ENCODE results near the gene SESTD1.

SESTD1 gene

GRCh38 chr2:179261151-179261825, 3.3 kb downstream of the SESTD1 start:
- Histone ChIP-seq H2BK5ac (ENCODE audit: low read depth, low read length, poor library complexity) (no peak overlapping the region), H2AK5ac (ENCODE audit: low read length) (no peak overlapping the region), H3K9me3 (ENCODE audit: insufficient read depth, low read depth, low read length) (no peaks in the 10 kb centered on the region), H4K8ac (ENCODE audit: low read depth, low read length) (no peak overlapping the region), H3K9ac (ENCODE audit: low read length) (no peak overlapping the region), H3K4me1 (ENCODE audit: control insufficient read depth in 1 of 2, insufficient read depth in 2 of 2, low read length in 2 of 2) (peaks cover 0 to 2% of the 10 kb centered on the region in 2 experiments), H2BK120ac (ENCODE audit: insufficient read depth, low read length, poor library complexity) (no peak overlapping the region), H3K27ac (ENCODE audit: low read depth, low read length) (no peak overlapping the region), H3K79me1 (ENCODE audit: low read length) (peaks cover 3% of the 10 kb centered on the region), H3K27me3 (ENCODE audit: insufficient read depth, low read length) (no peaks in the 10 kb centered on the region), H2AFZ (ENCODE audit: insufficient read depth, low read length, poor library complexity) (no peak overlapping the region), H3K18ac (ENCODE audit: low read length) (no peak overlapping the region), H3K4ac (ENCODE audit: low read depth, low read length) (no peak overlapping the region), H3K4me2 (ENCODE audit: low read length) (no peak overlapping the region), H3K36me3 (ENCODE audit: control insufficient read depth in 1 of 2, insufficient read depth in 2 of 2, low read length in 2 of 2) (no peaks in the 10 kb centered on the region), H2BK12ac (ENCODE audit: low read length) (no peak overlapping the region), H3K79me2 (ENCODE audit: control insufficient read depth, insufficient read depth, low read length, poor library complexity) (peaks cover 2% of the 10 kb centered on the region), H3K23ac (ENCODE audit: low read length) (no peak overlapping the region), H4K91ac (ENCODE audit: low read depth, low read length) (no peak overlapping the region), H3K4me3 (ENCODE audit: low read depth, low read length) (no peak overlapping the region), H4K12ac (ENCODE audit: low read depth, low read length) (no peak overlapping the region), H3K14ac (ENCODE audit: low read length) (no peak overlapping the region)
- WGBS (ENCODE audit: extremely low coverage, insufficient coverage, insufficient read length), result no CpG with 5 or more reads among the region's 2 CpGs
- DNase-seq, result no peak

GRCh38 chr2:179260224-179260623, 4.4 kb downstream of the SESTD1 start:
- H2BK120ac ChIP-seq (ENCODE audit: insufficient read depth, low read length, poor library complexity), result no peak overlapping the region
- WGBS (ENCODE audit: extremely low coverage, insufficient coverage, insufficient read length), result no CpG with 5 or more reads among the region's 3 CpGs
- H3K4me2 ChIP-seq (ENCODE audit: low read length), result no peak overlapping the region
- no peak overlapping the region for H2AK5ac ChIP-seq (ENCODE audit: low read length)
- H3K18ac ChIP-seq (ENCODE audit: low read length), result no peak overlapping the region
- no peak overlapping the region for H3K27ac ChIP-seq (ENCODE audit: low read depth, low read length)
- no peak overlapping the region for H3K4ac ChIP-seq (ENCODE audit: low read depth, low read length)
- peaks cover 0 to 2% of the 10 kb centered on the region in 2 experiments for H3K4me1 ChIP-seq (ENCODE audit: control insufficient read depth in 1 of 2, insufficient read depth in 2 of 2, low read length in 2 of 2)
- H3K9ac ChIP-seq (ENCODE audit: low read length), result no peak overlapping the region
- no peaks in the 10 kb centered on the region for H3K9me3 ChIP-seq (ENCODE audit: insufficient read depth, low read depth, low read length)
- H3K14ac ChIP-seq (ENCODE audit: low read length), result no peak overlapping the region
- no peak overlapping the region for H3K23ac ChIP-seq (ENCODE audit: low read length)
- peaks cover 3% of the 10 kb centered on the region for H3K79me1 ChIP-seq (ENCODE audit: low read length)
- H3K79me2 ChIP-seq (ENCODE audit: control insufficient read depth, insufficient read depth, low read length, poor library complexity), result peaks cover 2% of the 10 kb centered on the region
- no peak overlapping the region for H4K91ac ChIP-seq (ENCODE audit: low read depth, low read length)
- H2BK5ac ChIP-seq (ENCODE audit: low read depth, low read length, poor library complexity), result no peak overlapping the region
- H3K36me3 ChIP-seq (ENCODE audit: control insufficient read depth in 1 of 2, insufficient read depth in 2 of 2, low read length in 2 of 2), result no peaks in the 10 kb centered on the region
- H4K12ac ChIP-seq (ENCODE audit: low read depth, low read length), result no peak overlapping the region
- no peak for DNase-seq
- no peak overlapping the region for H2BK12ac ChIP-seq (ENCODE audit: low read length)
- H3K4me3 ChIP-seq (ENCODE audit: low read depth, low read length), result no peak overlapping the region
- no peak overlapping the region for H2AFZ ChIP-seq (ENCODE audit: insufficient read depth, low read length, poor library complexity)
- H3K27me3 ChIP-seq (ENCODE audit: insufficient read depth, low read length), result no peaks in the 10 kb centered on the region
- no peak overlapping the region for H4K8ac ChIP-seq (ENCODE audit: low read depth, low read length)

- no peaks in the 10 kb centered on the region for H3K79me1 ChIP-seq (ENCODE audit: low read length)
- no peak overlapping the region for H2BK5ac ChIP-seq (ENCODE audit: low read depth, low read length, poor library complexity)
- no peak overlapping the region for H3K4ac ChIP-seq (ENCODE audit: low read depth, low read length)
- no peak overlapping the region for H2AK5ac ChIP-seq (ENCODE audit: low read length)
- no peak overlapping the region for H2AFZ ChIP-seq (ENCODE audit: insufficient read depth, low read length, poor library complexity)
- no peak overlapping the region for H4K8ac ChIP-seq (ENCODE audit: low read depth, low read length)
- no peak overlapping the region for H3K4me2 ChIP-seq (ENCODE audit: low read length)
- no peaks in the 10 kb centered on the region for H3K79me2 ChIP-seq (ENCODE audit: control insufficient read depth, insufficient read depth, low read length, poor library complexity)
- H3K9ac ChIP-seq (ENCODE audit: low read length), result no peak overlapping the region
- WGBS (ENCODE audit: extremely low coverage, insufficient coverage, insufficient read length), result no CpG with 5 or more reads among the region's 1 CpG
- no peaks in the 10 kb centered on the region for H3K4me1 ChIP-seq (ENCODE audit: control insufficient read depth in 1 of 2, insufficient read depth in 2 of 2, low read length in 2 of 2)
- H4K91ac ChIP-seq (ENCODE audit: low read depth, low read length), result no peak overlapping the region
- H3K18ac ChIP-seq (ENCODE audit: low read length), result no peak overlapping the region
- no peak overlapping the region for H3K14ac ChIP-seq (ENCODE audit: low read length)
- H4K12ac ChIP-seq (ENCODE audit: low read depth, low read length), result no peak overlapping the region
- H3K27me3 ChIP-seq (ENCODE audit: insufficient read depth, low read length), result no peaks in the 10 kb centered on the region
- no peak for DNase-seq
- no peak overlapping the region for H3K27ac ChIP-seq (ENCODE audit: low read depth, low read length)
- H3K9me3 ChIP-seq (ENCODE audit: insufficient read depth, low read depth, low read length), result no peaks in the 10 kb centered on the region
- no peak overlapping the region for H3K23ac ChIP-seq (ENCODE audit: low read length)
- no peak overlapping the region for H2BK120ac ChIP-seq (ENCODE audit: insufficient read depth, low read length, poor library complexity)
- no peak overlapping the region for H3K4me3 ChIP-seq (ENCODE audit: low read depth, low read length)
- H3K36me3 ChIP-seq (ENCODE audit: control insufficient read depth in 1 of 2, insufficient read depth in 2 of 2, low read length in 2 of 2), result no peaks in the 10 kb centered on the region
- no peak overlapping the region for H2BK12ac ChIP-seq (ENCODE audit: low read length)
These were observed 9.5 kb downstream of the SESTD1 start for GRCh38 chr2:179255129-179255528.

- no peak overlapping the region for H2BK120ac ChIP-seq (ENCODE audit: insufficient read depth, low read length, poor library complexity)
- WGBS (ENCODE audit: extremely low coverage, insufficient coverage, insufficient read length), result no CpG with 5 or more reads among the region's 1 CpG
These were observed 11.4 kb downstream of the SESTD1 start for GRCh38 chr2:179253226-179253625.

More at GRCh38 chr2:179253226-179253625, 11.4 kb downstream of the SESTD1 start:
- Histone ChIP-seq H3K9me3 (ENCODE audit: insufficient read depth, low read depth, low read length) (no peaks in the 10 kb centered on the region), H3K18ac (ENCODE audit: low read length) (no peak overlapping the region), H3K23ac (ENCODE audit: low read length) (no peak overlapping the region), H2AK5ac (ENCODE audit: low read length) (no peak overlapping the region), H3K4me1 (ENCODE audit: control insufficient read depth in 1 of 2, insufficient read depth in 2 of 2, low read length in 2 of 2) (no peaks in the 10 kb centered on the region), H2BK5ac (ENCODE audit: low read depth, low read length, poor library complexity) (no peak overlapping the region), H3K9ac (ENCODE audit: low read length) (no peak overlapping the region), H4K8ac (ENCODE audit: low read depth, low read length) (no peak overlapping the region), H2AFZ (ENCODE audit: insufficient read depth, low read length, poor library complexity) (no peak overlapping the region), H3K79me1 (ENCODE audit: low read length) (no peaks in the 10 kb centered on the region), H2BK12ac (ENCODE audit: low read length) (no peak overlapping the region), H3K4me3 (ENCODE audit: low read depth, low read length) (no peak overlapping the region), H3K36me3 (ENCODE audit: control insufficient read depth in 1 of 2, insufficient read depth in 2 of 2, low read length in 2 of 2) (no peaks in the 10 kb centered on the region), H3K14ac (ENCODE audit: low read length) (no peak overlapping the region), H4K12ac (ENCODE audit: low read depth, low read length) (no peak overlapping the region), H4K91ac (ENCODE audit: low read depth, low read length) (no peak overlapping the region), H3K4ac (ENCODE audit: low read depth, low read length) (no peak overlapping the region), H3K27me3 (ENCODE audit: insufficient read depth, low read length) (no peaks in the 10 kb centered on the region), H3K27ac (ENCODE audit: low read depth, low read length) (no peak overlapping the region), H3K4me2 (ENCODE audit: low read length) (no peak overlapping the region), H3K79me2 (ENCODE audit: control insufficient read depth, insufficient read depth, low read length, poor library complexity) (no peaks in the 10 kb centered on the region)
- DNase-seq, result no peak

All from trophoblast cell (in vitro differentiated cells and primary cell).